ENCODE results near the gene ABCG2.

DNA sequence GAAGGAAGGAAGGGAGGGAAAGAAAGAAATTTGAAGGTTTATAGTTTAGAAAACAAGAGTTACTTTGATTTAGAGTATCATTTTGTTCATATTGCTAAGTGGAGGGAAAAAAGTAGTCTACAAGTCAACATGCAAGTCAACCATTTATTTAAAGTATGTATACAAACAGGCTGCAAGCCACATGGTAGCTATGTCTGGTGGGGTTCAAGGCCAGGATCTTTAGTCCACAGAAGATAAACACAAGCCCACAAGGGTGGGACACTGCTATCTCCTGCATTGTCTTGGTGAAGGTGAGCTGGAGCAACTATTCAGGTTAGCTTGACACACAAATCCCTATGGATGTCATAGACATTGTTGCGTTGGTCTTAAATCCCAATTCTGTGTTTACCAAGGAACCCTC, 71.4 kb downstream of the ABCG2 start:
- TF ChIP-seq, protein P1, sequence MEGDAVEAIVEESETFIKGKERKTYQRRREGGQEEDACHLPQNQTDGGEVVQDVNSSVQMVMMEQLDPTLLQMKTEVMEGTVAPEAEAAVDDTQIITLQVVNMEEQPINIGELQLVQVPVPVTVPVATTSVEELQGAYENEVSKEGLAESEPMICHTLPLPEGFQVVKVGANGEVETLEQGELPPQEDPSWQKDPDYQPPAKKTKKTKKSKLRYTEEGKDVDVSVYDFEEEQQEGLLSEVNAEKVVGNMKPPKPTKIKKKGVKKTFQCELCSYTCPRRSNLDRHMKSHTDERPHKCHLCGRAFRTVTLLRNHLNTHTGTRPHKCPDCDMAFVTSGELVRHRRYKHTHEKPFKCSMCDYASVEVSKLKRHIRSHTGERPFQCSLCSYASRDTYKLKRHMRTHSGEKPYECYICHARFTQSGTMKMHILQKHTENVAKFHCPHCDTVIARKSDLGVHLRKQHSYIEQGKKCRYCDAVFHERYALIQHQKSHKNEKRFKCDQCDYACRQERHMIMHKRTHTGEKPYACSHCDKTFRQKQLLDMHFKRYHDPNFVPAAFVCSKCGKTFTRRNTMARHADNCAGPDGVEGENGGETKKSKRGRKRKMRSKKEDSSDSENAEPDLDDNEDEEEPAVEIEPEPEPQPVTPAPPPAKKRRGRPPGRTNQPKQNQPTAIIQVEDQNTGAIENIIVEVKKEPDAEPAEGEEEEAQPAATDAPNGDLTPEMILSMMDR (IDR thresholded peaks at IDR 0.05 in 2 of 3, conservative IDR thresholded peaks at IDR 0.05 in 1 of 3; ENCODE audit: borderline replicate concordance in 1 of 3, insufficient read depth in 1 of 3, low read depth in 2 of 3, low read length in 2 of 3): no peak
- TF ChIP-seq, protein P2, sequence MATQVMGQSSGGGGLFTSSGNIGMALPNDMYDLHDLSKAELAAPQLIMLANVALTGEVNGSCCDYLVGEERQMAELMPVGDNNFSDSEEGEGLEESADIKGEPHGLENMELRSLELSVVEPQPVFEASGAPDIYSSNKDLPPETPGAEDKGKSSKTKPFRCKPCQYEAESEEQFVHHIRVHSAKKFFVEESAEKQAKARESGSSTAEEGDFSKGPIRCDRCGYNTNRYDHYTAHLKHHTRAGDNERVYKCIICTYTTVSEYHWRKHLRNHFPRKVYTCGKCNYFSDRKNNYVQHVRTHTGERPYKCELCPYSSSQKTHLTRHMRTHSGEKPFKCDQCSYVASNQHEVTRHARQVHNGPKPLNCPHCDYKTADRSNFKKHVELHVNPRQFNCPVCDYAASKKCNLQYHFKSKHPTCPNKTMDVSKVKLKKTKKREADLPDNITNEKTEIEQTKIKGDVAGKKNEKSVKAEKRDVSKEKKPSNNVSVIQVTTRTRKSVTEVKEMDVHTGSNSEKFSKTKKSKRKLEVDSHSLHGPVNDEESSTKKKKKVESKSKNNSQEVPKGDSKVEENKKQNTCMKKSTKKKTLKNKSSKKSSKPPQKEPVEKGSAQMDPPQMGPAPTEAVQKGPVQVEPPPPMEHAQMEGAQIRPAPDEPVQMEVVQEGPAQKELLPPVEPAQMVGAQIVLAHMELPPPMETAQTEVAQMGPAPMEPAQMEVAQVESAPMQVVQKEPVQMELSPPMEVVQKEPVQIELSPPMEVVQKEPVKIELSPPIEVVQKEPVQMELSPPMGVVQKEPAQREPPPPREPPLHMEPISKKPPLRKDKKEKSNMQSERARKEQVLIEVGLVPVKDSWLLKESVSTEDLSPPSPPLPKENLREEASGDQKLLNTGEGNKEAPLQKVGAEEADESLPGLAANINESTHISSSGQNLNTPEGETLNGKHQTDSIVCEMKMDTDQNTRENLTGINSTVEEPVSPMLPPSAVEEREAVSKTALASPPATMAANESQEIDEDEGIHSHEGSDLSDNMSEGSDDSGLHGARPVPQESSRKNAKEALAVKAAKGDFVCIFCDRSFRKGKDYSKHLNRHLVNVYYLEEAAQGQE (IDR thresholded peaks at IDR 0.05; ENCODE audit: low read depth): no peak
- TF ChIP-seq ZNF274 (IDR thresholded peaks at IDR 0.05; ENCODE audit: low read depth, low read length): no peak
- no peak for TF ChIP-seq TCF7L2 (IDR thresholded peaks at IDR 0.05; ENCODE audit: borderline replicate concordance, extremely low read depth, insufficient read depth, insufficient read length)
- TF ChIP-seq POLR2A (IDR thresholded peaks at IDR 0.05; ENCODE audit: borderline replicate concordance, extremely low read depth, insufficient read depth, insufficient read length): no peak
- TF ChIP-seq, protein P3, sequence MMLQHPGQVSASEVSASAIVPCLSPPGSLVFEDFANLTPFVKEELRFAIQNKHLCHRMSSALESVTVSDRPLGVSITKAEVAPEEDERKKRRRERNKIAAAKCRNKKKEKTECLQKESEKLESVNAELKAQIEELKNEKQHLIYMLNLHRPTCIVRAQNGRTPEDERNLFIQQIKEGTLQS (IDR thresholded peaks at IDR 0.05): no peak
- no peak for TF ChIP-seq RAD21 (IDR thresholded peaks at IDR 0.05; ENCODE audit: low read depth)
- TF ChIP-seq, protein P4, sequence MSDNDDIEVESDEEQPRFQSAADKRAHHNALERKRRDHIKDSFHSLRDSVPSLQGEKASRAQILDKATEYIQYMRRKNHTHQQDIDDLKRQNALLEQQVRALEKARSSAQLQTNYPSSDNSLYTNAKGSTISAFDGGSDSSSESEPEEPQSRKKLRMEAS (IDR thresholded peaks at IDR 0.05): no peak
